RCC 7860 (cell line): ENCODE results near the gene TMEM100.

Experiments
- DNase-seq: peaks from one replicate; pipeline ENCODE4 v3.0.0-alpha.2; 2015; ENCODE audit warnings: low spot score
- FAIRE-seq: peaks from 2 replicates; lab custom pipeline; 2012; peaks lifted over from hg19 to GRCh38; lab: Jason Lieb, UNC

The TMEM100 gene, protein sequence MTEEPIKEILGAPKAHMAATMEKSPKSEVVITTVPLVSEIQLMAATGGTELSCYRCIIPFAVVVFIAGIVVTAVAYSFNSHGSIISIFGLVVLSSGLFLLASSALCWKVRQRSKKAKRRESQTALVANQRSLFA

DNA sequence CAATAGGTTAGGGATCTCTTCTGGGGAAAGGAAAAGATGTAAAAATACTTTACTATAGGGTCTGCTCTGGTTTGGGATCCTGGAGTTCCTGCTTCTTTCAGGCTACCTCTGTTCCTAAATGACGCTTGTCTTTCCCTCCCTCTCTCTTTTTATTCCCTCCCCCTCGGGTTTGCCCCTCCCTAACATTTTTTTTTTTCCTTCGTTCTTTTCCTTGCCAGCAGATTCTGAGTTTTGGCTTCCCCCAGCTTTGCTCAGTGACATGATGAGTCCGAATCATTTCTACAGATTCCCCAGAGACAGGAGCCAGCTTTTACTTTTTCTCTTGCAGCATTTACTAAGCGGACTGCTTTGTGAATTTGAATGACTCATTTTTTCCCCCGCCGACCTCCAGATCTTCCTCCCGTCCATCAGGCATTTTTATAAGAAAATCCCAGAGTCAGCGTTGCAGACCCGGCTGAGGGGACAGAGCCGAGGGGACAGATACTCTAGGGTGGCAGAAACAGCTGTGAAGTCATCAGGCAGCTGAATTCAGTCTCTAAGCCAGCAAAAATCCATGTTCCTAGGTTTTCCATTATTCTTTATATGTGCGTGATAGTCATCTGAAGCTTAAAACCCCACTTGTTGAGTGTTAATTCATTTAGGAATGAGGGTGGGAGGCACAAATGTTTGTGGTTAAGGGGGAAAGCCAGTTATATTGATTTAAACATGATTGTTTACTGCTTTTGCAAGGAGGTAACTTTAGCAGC, at the start of gene TMEM100:
TMEM100 (minus strand) TSS at position 123 of the 746 bp plus-strand sequence. CDS start 1,794 bp downstream, outside the sequence.
- FAIRE-seq (no peak), DNase-seq (no peak)

DNA sequence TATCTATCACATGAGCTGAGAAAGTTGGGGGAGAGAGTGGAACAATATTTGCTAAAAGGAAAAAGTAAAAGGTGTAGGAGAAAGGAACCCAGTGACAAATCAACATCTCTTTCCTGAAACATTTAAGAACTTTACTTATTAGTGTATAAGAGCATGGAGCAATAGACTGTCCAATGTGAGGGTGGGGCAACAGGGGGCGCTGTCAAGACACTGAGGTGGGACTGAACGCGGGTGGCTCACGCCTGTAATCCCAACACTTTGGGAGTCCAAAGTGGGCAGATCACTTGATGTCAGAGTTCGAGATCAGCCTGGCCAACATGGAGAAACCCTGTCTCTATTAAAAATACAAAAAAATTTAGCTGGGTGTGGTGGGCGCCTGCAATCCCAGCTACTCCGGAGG, 49.4 kb upstream of the TMEM100 start:
- DNase-seq (no peak), FAIRE-seq (no peak)

DNA sequence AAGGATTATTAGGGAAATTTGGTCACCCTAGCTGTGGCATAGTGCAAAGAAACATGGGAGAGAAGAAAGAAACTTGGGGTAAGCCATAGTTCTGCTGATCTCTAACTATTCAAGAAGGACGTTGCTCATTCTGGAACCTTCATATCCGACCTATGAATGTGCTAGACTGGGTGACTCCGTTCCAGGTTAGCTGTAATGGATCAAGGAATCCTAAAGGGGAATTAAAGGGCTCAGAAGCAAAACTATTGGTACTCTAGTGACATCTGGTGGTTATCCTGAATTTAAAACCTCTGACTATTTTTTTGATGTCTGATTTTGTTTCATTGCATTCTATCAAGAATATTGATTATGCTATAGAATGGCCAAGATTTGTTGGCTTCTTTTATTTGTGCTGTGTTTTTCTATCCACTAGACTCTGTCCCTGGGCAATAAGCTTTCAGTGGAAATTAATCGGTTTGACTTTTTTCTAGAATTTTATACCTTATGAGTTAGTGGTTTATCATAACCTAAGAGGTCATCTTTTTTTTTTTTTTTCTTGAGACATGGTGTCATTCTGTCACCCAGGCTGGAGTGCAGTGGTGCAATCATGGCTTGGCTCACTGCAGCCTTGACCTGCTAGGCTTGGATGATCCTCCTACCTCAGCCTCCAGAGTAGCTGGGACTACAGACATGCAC, 47.7 kb upstream of the TMEM100 start:
- FAIRE-seq: peak; percentile 30
- peak; percentile 46 for DNase-seq

DNA sequence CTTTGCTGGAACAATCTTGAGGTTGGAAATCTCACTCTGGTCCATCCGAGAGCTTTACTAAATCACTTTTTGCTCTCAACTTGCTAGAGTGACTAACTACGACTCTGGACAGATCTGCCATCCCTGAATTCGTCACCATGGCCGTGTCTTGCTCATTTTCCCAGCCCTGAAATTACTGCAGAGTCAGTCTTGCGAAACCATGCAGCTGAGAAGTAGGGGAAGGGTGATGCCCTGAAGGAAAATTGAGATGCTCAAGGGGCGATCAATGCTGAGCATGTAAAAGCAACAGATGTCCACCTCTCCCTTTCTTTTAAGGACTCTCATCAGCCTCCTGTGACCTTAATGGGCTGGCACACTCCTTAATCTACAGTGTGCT, 46.9 kb upstream of the TMEM100 start:
- DNase-seq (peak; percentile 21), FAIRE-seq (no peak)

DNA sequence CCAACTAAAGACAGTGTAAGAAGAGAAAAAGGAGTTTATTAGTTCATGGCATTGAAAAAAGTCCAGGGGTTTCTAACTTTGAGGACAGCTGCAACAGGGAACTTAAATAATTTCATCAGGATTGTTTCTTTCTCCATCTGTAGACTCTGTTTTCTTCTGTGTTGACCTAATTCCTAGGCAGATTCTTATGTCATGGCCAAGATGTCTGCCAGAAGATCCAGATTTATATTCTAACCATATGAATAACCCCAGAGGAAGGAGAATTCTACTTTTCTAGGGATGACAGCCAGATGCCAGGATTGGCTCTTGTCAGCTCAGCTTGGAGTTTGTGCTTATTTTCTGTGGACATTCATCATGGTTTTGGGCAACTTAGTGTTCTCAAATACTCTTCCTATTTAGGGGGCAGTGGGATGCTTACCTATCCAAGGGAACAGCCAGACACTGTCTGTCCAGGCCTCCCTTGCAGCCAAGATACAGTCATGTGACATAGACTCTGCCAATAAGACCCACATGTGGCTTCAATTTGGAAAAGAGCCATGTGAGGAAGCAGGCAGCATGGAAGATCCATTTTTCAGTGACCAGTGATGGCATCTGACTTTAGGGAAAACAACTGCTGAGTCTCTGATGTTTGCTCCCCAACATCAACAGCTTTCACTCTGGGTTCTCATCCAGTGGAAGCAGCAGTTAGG, 46.4 kb upstream of the TMEM100 start:
- DNase-seq (no peak), FAIRE-seq (no peak)

DNA sequence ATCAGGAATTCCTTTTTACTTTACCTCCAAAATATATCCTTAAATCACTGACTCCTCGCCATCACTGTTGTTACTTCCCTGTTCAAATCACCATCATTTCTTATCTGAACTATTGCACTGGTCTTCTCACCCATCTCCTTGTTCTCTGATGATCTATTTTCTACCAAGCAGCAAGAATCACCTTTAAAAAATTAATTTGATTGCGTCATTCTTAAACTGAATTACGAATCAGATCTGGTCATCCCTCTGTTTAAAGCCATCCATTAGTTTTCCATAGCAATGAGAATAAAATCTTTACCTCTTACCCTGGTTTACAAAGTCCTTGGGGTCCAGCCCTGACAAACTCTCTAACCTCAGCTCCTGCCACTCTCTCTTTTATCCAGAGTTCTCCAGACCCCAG, 42.8 kb upstream of the TMEM100 start:
- no peak for DNase-seq
- FAIRE-seq: no peak

DNA sequence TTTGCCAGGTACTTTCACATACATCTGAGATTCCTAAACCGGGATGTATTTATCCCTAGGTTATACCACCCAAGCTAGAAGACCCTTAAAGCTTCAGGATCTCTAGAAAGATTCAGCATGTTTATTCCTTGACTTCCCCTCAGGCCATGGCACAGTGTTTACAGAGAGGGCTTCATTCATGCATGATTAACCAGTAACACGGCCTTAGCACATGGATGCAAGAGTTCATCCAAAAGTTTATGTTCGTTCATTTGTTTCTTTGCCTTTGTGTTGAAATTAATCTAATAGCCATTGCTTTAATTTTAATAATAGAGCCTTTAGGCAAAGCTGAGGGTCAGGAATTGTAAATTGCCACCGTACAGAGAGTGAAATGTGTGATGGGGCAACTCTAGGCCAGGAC, 41.9 kb upstream of the TMEM100 start:
- DNase-seq (no peak), FAIRE-seq (no peak)

DNA sequence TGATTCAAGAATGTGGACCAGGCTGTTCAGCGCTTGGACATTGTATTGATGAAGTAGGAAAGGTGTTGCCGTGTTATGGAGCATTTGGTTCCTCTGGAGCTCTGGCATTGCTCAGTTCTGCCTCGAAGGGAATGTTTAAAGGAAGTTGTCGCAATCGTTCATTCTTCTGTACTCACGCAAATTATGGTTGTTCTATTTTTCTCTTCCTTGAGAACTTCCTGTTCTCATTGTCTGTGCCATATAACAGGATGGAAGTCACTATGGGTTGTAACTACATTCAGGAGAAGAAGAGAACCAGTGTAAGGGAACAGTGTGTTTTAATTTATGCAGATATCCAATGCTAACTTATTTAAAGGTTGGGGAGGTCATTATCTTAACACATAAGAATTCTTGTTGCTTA, 41.2 kb upstream of the TMEM100 start:
- no peak for DNase-seq

DNA sequence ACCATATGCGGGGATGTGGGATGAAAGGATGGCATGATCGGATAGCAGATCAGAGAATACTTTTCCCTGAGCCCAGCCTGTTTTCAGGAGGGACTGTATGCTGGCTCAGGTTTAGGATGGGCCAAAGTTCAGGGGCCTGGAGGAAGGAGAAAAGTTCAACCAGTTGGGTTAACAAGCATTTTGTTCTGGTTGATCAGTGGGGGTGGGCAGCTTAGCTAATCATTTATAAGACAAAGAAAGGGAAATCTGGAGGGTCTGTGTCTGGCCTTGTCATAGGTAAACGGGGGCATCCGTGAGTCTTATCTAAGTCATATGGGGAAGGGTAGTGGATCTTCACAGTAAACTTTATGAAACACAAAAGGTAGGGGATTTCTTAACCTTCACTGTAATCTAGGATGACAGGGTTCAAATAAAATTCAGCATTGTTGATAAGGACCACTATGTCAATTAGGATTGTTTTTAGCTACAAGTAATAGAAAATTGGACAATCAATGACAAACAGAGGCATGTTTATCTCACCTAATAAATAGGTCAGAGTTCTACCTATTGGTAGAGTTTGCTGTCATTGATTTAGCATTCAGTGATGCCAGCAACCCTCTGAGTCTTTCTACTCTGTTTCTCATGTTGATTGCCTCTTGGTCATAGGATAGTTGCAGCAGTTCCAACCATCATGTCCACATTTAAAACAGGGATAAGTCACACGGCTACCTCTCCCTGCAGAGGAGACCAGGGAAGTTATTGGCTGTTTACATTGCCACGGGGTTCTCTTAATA, 39.6 kb upstream of the TMEM100 start:
- no peak for DNase-seq
- no peak for FAIRE-seq

More for the DNA sequence above, 41.2 kb upstream of the TMEM100 start:
- FAIRE-seq: no peak

DNA sequence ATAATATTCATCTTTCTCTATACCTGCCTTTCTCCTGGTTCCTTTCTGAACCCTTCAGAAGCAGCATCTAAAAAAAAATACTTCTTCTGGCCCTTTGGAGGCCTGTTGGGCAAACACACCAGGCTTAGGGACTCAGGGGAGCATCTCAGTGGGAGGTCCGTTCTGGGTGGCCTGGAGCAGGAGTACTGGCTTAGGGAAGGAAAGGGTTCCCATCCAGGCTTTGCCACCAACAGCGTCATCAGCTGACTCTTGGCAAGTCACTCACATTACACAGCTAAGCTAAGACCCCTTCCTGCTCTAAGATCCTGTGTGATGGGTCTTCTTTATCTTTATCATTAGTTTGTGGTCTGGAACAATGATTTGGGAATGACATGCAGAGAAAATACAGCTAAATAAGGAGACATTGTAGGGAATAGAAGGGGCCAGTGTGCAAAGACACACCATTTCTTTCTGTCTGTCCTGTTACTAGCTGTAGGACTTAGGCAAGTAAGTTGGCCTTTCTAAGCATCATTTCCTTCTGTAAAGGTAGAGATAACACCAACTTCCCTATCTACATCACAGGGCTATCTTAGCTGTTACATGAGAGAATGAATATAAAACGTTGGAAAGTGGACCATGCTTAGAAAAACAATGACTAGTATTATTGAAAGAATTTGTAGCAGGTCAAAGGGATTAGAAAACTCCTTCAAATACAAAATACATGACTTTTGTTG, 38.1 kb upstream of the TMEM100 start:
- FAIRE-seq (no peak), DNase-seq (no peak)

DNA sequence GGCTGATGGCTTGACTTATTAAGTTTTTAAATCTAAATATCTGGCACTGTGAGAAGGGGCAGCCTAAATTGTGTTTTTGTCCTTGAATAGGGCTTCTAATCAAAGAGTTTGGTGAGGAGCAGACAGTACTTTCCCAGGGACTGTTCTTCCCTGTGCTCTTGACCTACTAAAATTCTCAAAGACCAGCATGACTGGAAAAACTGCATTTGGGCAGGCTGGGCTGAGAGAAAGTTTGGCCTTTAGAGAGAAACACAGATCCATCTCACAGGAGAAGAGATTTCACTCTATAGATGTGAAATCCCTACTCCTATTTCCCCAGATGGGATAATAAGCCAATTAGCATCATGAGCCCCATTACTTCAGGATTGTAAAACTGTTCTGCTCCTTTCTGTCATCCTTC, 35.5 kb upstream of the TMEM100 start:
- DNase-seq (no peak), FAIRE-seq (no peak)

DNA sequence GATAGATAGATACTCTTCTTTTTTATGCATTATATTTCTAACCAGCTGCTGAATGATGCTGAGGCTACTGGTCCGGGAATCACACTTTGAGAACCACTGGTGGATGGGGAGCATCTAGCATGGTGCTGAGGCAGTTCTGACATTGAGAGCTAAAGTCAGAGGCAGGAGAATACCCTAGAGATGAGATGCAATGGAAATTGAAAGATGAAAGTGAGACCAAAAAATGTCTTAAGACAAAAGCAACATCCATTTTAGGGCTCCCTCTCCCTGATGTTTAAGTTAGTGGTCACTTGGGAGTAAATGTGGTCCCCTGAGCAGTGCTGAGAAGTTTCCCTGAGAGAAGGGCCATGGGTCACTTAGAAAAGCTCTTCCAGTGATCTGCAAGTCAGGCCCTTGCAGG, 35.0 kb upstream of the TMEM100 start:
- DNase-seq (no peak), FAIRE-seq (no peak)

DNA sequence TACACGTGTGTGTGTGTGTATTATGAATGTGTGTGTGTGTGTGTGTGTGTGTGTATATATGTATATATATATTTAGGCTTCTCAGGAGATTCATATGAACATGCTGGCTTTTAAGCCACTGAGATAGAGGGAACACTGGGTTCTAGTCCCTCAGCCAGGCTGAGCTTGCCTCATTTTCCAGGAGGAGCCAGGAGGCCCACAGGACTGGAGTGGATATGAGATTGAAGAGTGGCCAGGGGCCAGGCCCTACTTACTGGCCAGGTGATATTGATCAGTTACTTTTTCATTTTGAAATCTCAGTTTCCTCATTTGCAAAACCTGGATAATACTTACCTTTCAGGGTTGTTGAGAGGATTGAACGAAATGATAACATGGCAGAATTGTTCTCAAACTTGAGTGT, 34.0 kb upstream of the TMEM100 start:
- FAIRE-seq (no peak), DNase-seq (no peak)

DNA sequence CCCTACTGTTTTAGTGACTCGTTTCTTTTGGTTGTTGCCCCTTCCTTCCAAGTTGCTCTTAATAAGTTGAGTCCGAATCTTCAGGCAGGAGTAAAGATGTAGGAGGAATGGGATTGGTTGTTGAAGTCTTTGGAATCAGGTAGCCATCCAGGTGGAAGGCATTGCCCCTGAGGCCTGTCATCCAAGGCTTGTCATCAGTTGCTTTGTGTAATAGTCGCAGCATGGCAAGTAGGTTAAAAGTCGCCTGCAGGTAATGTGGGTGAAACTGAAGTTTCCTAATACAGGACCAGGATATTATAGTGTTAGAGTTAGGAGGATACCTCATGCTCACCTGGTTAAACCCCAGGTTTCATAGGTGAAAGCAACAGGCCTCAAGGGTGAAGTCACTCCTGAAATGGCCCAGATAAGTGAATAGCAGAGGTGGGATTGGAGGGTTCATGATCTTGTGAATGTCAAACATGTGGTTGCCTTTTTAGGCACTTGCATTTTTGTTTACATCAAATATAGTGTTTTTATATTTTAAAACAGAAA, 29.1 kb upstream of the TMEM100 start:
- no peak for DNase-seq
- FAIRE-seq: no peak

DNA sequence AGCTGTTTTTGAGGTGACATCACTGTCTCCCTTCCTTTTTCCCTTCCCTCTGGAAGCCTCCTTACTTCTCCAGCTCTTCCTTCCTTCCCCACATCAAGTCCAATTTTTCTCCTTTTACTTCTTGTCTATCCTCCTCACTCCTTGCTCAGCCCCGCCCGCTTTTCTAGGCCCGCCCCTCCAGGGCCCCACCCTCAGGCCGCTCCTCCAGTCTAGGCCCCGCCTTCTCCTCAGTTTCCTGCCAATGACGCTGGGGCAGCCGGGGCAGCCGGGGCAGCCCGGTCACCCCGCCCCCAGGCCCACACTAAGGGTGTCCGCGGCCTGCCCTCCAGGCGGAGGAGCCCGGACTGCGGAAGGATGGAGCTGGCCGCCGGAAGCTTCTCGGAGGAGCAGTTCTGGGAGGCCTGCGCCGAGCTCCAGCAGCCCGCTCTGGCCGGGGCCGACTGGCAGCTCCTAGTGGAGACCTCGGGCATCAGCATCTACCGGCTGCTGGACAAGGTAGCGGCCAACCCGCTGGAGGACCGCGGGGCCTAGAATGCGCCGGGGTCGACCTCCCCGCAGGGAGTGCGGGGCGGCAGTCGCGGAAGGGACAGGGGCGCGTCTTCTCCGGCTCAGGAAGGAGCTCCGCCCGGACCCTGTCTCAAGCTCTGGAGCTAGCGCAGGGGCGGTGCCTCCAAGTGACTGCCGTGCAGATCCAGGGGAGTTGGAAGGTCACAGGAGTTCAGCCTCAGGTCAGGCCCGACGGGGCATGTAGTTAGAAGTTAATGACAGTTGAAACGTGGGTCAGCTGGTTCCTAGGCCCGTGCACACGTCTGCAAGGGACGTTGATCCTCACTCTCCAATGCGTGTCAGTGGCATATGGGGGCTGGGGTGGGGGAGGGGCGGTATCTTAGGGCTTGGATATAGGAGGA, 28.3 kb upstream of the TMEM100 start, which contains the start of gene PCTP:
PCTP (plus strand) TSS at position 302 of the 908 bp plus-strand sequence; CDS start at position 355, 53 bp downstream.
- FAIRE-seq (peak; percentile 77), DNase-seq (peak; percentile 84)

DNA sequence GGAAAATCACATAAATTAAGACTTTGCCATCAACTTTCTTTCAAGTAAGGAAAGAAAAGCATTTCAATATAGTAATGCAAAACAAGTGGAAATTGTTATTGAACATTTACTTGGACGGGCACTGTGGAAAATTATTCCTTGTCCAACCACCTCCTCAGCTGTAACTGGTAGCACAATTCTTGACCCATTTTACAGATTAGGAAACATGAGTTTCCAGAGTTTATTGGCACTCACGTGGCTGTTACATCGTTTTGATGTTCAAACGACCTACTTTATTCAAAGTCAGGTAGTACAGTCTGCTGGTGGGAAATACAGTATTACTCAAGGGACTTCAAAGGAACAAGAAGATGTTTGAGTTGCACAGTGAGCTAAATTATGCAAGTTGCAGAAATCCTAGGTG, 27.3 kb upstream of the TMEM100 start:
- FAIRE-seq: no peak
- DNase-seq: no peak

DNA sequence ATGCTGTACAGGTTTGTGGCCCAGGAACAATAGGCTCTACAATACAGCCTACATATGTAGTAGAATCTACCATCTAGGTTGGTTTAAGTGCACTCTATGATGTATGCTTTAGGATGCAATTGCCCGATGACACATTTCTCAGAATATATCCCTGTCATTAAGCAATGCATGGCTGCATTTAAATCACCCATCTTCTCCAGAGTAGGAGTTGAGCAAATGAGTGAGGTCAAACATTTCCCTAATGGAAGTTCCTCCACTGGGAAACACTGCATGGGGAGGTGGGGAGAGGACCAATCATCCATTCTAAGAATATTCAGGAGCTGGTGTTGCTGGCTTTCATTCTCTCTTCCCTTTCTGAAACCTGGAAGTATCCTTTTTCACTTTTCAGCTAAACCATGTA, 26.2 kb upstream of the TMEM100 start:
- no peak for DNase-seq
- no peak for FAIRE-seq

DNA sequence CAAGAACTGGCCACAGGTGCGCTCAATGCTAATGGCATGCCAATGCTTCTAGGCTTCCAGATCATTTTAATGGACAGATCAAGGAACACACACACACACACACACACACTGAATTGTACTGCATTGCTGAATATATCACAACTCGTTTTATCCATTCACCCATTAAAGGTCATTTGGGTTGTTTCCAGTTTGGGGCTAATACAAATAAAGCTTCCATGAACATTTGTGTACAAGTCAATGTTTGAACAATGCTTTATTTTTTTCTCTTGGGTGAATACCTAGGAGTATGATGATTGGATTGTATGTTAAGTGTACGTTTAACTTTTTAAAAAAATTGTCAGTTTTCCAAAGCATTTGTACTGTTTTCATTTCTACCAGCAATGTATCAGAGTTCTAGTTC, 24.5 kb upstream of the TMEM100 start:
- no peak for DNase-seq
- no peak for FAIRE-seq

DNA sequence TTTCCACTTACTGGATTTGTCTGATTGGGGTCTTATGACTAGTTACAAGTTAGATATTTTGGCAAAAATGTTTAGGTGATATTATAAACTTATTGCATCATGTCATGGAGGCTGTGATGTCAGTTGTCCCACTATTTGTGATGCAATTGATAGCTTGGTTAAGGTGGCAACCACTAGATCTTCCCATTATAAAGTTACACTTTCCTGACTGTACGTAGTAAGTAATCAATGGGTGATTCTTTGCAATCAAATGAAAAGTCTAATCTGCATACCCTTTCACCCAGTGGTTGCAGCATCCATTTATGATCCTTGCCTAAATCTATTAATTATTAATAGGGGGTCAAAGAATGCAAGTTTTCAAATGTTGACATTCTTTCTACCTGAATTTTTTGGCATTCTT, 23.8 kb upstream of the TMEM100 start:
- FAIRE-seq (no peak), DNase-seq (no peak)
